Heart right ventricle (tissue), 16 donors: ENCODE measurements around the gene UCK1. TPM values are rescaled to one million over a fixed set of nuclear protein-coding genes. Genes with fewer than 3 reads are reported as not detected.

Experiments
- ATAC-seq, 8 donors: fragments of 200-7000 bp; cut with Tn5 transposase; one replicate each; pipeline ENCODE4 v1.9.1; 2020; ENCODE audit warnings: mild to moderate bottlenecking in 8 of 8, moderate library complexity in 8 of 8, moderate number of reproducible peaks in 1 of 8
- DNase-seq, 2 donors: peaks; one replicate each; pipeline ENCODE4 v3.0.0-alpha.2; 2020
- H3K27ac ChIP-seq, 10 donors: fragments of 200-600 bp; sonication (generic) in 2 of 10; one replicate each; pipeline versions ENCODE4 v1.5.0 to v1.8.0; 2020 to 2022; ENCODE audit warnings: mild to moderate bottlenecking in 3 of 10
- H3K27me3 ChIP-seq, 7 donors: fragments of 200-600 bp; one replicate each; pipeline ENCODE4 v1.8.0; 2021 to 2022; ENCODE audit warnings: mild to moderate bottlenecking in 2 of 7
- H3K36me3 ChIP-seq, 9 donors: fragments of 200-600 bp; sonication (generic) in 1 of 9; one replicate each; pipeline versions ENCODE4 v1.5.0 to v1.8.0; 2020 to 2022; ENCODE audit warnings: mild to moderate bottlenecking in 2 of 9
- H3K4me1 ChIP-seq, 9 donors: fragments of 200-600 bp; sonication (generic) in 1 of 9; one replicate each; pipeline versions ENCODE4 v1.5.0 to v1.8.0; 2020 to 2022; ENCODE audit warnings: mild to moderate bottlenecking in 4 of 9
- H3K4me3 ChIP-seq, 10 donors: fragments of 200-600 bp; sonication (generic) in 2 of 10; one replicate each; pipeline versions ENCODE4 v1.5.0 to v1.8.0; 2020 to 2022; ENCODE audit warnings: mild to moderate bottlenecking in 7 of 10, moderate library complexity in 2 of 10
- H3K9me3 ChIP-seq, 11 donors: fragments of 200-600 bp in 10 of 11; sonication (generic) in 2 of 11; one replicate each; pipeline versions ENCODE4 v1.5.0 to v1.8.0; 2013 to 2022; ENCODE audit warnings: mild to moderate bottlenecking in 2 of 11, control low read depth in 1 of 11, moderate library complexity in 1 of 11
- WGBS, 2 donors: extraction: QIAGEN DNeasy Blood & Tissue Kit; methylation state at CpG; one replicate each; pipeline ENCODE4 v1.1.7; 2013; ENCODE audit warnings: inconsistent platforms in 1 of 2; 5-methylcytosine and 5-hydroxymethylcytosine counted together
- intact Hi-C, 10 donors: fragments of 100-400 bp; cut with DNase I; formaldehyde crosslinking; loops; one replicate each; pipeline versions ENCODE4 v1.11.1 to v1.14.2; 2022
- polyA plus RNA-seq, 2 donors: library from polyadenylated mRNA; stranded (reverse); fragments of 200-250 nt; gene quantifications; one replicate each; pipeline ENCODE4 v1.2.3, GENCODE V29; 2013
- total RNA-seq, 10 donors: library from RNA; stranded (reverse); fragmentation: NEBNext Ultra II Directional in 3 of 10; extraction: Animal tissue kit (Norgen Biotek cat#: 25700) in 3 of 10; gene quantifications; one replicate each; pipeline versions ENCODE4 v1.2.1 to v1.2.4, GENCODE V29; 2021 to 2023
- TF ChIP-seq, protein P1 (sequence below), 9 donors: fragments of 200-600 bp; sonication (generic) in 2 of 9; IDR thresholded peaks; one replicate each; pipeline versions ENCODE4 v1.5.0 to v1.8.0; 2021 to 2022; ENCODE audit warnings: antibody characterized with exemption in 9 of 9, mild to moderate bottlenecking in 5 of 9, moderate library complexity in 1 of 9
- donor health status: Arrhythmogenic right ventricular cardiomyopathy.
- donor health status: ischemic (EF 13 %, LVEDD 7.1; RV severe dilation, severe dysfunction).
- donor health status: healthy with polysubstance abuse.
- donor health status: DM: no; HTN: yes; CAD: no.
- donor health status: DM: no; HTN: no; CAD: no.
- donor health status: ischemic (EF 25% LVEDD 6.9; RV normal size, moderate dysfunction).
- donor health status: ischemic (EF 25% LVEDD 5.7; RV mildly dilated, moderate dysfunction).
- donor health status: healthy.
- donor health status: DM: yes; HTN: yes; CAD: no.
- donor health status: Ischemic cardiomyopathy.
- donor health status: ischemic (EF 35%, LVEDD 5.7; RV mildly dilated, moderate dysfunction).
- donor health status: nonischemic (EF 11% LVEDD 7.7; RV severe dilation, severe dysfunction).
- donor health status: DM: yes; HTN: yes; CAD: no.
- donor health status: PGD.
- donor health status: ischemic (EF 29% LVEDD 5.4; RV normal size, mild dysfunction).
- donor health status: nonischemic (EF 23%, LVEDD 6.1; RV moderate dilation, normal function).

Gene UCK1
- total and polyA plus RNA-seq, 12 donors: 16.6 to 32.7 (median 22.6) TPM

DNA sequence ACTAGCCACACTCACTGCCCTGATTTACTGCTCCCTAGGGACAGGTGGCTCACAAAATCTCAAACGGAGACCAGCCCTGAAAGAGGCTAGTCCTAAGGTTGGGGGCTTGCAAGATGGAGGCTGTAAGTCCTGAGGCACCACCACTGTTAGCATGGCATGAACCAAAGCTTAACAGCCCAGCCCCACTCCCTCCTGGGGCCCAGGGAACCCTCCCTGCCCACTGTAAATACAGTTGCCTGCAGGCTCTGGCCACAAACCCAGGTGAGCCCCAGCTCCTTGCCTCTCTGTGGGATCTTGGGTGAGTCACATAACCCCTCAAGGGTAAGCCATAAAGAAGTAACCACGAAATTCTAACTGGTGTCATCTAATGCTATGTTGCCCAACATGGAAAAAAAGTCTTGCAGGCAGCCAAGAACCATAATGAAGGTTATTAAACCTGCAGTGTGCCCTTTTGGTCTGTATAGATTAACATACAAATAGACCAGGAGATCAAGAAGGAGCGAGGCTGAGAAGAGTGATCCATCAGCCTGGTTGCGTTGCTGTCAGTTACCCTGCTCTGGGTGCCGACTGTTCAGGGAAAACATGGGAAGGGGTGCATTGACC, 30.0 kb downstream of the UCK1 start:
- 65 to 68% methylated on average over 5 of the region's 5 CpGs for WGBS, 2 donors

DNA sequence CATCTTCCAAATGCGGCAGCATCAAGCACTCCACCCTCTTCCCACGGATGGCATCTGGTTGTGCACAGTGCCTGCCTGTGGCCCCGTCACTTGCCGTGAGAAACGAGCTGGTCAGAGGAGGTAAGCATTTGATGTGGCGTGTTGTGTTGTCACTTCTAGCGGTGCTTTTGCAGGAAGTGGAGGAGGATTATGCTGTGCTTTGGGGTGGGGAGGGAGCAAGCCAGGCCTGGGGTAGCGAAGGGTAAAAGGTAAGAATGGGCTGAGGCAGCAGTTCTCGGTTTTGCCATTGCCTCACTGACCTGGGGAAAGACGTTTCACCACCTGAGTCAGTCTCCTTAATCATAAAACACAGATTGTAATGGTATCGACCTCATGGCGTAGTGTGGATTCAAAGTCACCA, 30.7 kb downstream of the UCK1 start:
- H3K27ac ChIP-seq: peak overlapping the region in 1 of 10 donors; percentile 56
- DNase-seq (no peak), ATAC-seq (no peak)
- H3K9me3 ChIP-seq: no peaks in the 10 kb centered on the region
- intact Hi-C loops: loop anchor here in 2 of 10 donors (10.0 kb wide), 1 partner anchor 244 kb away; the partner anchor contains the start of gene RAPGEF1 (in 2 of the 2)
- peaks cover 7 to 36% (median 17%) of the 10 kb centered on the region in 9 donors for H3K4me1 ChIP-seq
- no peak overlapping the region for H3K4me3 ChIP-seq
- WGBS, 2 donors: 77 to 79% methylated on average over 12 of the region's 12 CpGs
- TF ChIP-seq, protein P1, sequence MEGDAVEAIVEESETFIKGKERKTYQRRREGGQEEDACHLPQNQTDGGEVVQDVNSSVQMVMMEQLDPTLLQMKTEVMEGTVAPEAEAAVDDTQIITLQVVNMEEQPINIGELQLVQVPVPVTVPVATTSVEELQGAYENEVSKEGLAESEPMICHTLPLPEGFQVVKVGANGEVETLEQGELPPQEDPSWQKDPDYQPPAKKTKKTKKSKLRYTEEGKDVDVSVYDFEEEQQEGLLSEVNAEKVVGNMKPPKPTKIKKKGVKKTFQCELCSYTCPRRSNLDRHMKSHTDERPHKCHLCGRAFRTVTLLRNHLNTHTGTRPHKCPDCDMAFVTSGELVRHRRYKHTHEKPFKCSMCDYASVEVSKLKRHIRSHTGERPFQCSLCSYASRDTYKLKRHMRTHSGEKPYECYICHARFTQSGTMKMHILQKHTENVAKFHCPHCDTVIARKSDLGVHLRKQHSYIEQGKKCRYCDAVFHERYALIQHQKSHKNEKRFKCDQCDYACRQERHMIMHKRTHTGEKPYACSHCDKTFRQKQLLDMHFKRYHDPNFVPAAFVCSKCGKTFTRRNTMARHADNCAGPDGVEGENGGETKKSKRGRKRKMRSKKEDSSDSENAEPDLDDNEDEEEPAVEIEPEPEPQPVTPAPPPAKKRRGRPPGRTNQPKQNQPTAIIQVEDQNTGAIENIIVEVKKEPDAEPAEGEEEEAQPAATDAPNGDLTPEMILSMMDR (IDR thresholded peaks at IDR 0.05): no peak
- H3K36me3 ChIP-seq: peaks cover 0 to 56% (median 29%) of the 10 kb centered on the region in 9 donors
- H3K27me3 ChIP-seq: no peaks in the 10 kb centered on the region

More for the DNA sequence above, 30.0 kb downstream of the UCK1 start:
- peaks cover 0 to 52% (median 24%) of the 10 kb centered on the region in 9 donors for H3K36me3 ChIP-seq
- no peaks in the 10 kb centered on the region for H3K27me3 ChIP-seq
- intact Hi-C loops: loop anchor here in 2 of 10 donors (10.0 kb wide), 1 partner anchor 244 kb away; the partner anchor contains the start of gene RAPGEF1 (in 2 of the 2)
- TF ChIP-seq, protein P1 (IDR thresholded peaks at IDR 0.05): no peak
- DNase-seq (no peak), ATAC-seq (no peak)
- no peak overlapping the region for H3K4me3 ChIP-seq
- peak overlapping the region in 2 of 10 donors; percentile 6 to 56 for H3K27ac ChIP-seq
- H3K9me3 ChIP-seq: no peaks in the 10 kb centered on the region
- peaks cover 7 to 36% (median 17%) of the 10 kb centered on the region in 9 donors for H3K4me1 ChIP-seq

DNA sequence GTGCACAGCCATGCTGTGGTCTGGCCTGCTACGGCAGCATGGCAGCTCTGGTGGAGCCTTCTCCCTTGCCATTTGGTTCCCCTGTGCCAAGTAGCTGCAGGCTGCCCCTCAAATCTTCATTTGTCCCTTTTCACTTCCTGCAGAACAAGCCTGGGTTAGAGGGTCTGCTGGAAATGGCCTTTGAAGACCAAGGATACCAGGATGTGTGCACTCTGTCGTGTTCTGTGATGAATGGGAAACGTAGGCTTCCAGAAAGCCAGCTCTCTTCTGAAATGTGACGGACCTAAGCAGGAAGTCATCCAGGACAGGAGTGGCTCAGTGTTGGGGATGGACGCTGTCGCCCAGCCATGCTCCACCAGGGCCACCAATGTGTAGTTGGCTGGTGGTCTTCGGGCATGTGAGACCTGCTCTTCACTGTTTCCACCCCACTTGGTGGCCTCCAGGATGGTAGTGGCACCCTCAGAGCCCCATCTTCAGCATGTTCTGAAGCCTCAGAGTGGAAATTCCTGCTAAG, 31.8 kb downstream of the UCK1 start:
- no peak overlapping the region for H3K27ac ChIP-seq
- WGBS, 2 donors: 74 to 81% methylated on average over 7 of the region's 7 CpGs
- TF ChIP-seq, protein P1 (IDR thresholded peaks at IDR 0.05): no peak
- peaks cover 0 to 67% (median 36%) of the 10 kb centered on the region in 9 donors for H3K36me3 ChIP-seq
- peaks cover 7 to 35% (median 15%) of the 10 kb centered on the region in 9 donors for H3K4me1 ChIP-seq
- H3K9me3 ChIP-seq: no peaks in the 10 kb centered on the region
- no peak for ATAC-seq
- intact Hi-C loops: no loop called here
- H3K4me3 ChIP-seq: no peak overlapping the region
- H3K27me3 ChIP-seq: no peaks in the 10 kb centered on the region
- no peak for DNase-seq

DNA sequence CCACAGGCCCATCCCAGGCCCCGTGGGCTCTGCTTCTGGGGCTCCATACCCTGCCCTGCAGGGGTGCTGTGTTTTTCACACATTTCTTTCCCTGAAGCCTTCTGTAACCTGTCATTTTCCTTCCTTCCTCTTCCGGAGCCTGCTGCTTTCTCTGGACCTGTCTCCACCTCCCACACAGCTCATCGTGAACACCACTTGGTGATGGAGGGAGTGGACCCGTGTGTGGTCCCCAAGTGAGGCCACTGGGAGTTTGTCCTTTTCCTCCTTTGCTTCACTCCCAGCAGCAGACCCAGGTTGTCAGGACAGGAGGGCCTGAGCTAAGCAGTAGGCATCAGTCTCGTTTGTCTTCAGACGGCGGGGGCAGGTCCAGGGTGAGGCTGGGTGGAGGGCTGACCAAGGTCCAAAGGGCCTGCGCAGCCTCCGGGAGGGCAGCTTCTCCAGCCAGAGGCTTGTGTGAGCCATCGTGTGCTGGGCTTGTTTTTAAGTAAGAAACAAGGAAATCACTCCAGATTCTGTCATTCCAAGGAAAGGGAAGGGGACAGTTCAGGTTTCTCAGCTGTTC, 34.1 kb downstream of the UCK1 start:
- ATAC-seq (no peak), DNase-seq (no peak)
- no peaks in the 10 kb centered on the region for H3K27me3 ChIP-seq
- intact Hi-C loops: no loop called here
- no peak overlapping the region for H3K4me3 ChIP-seq
- H3K4me1 ChIP-seq: peaks cover 0 to 17% (median 4%) of the 10 kb centered on the region in 9 donors
- H3K9me3 ChIP-seq: no peaks in the 10 kb centered on the region
- H3K36me3 ChIP-seq: peaks cover 3 to 90% (median 58%) of the 10 kb centered on the region in 9 donors
- H3K27ac ChIP-seq: no peak overlapping the region
- WGBS, 2 donors: 82 to 86% methylated on average over 10 of the region's 10 CpGs
- TF ChIP-seq, protein P1 (IDR thresholded peaks at IDR 0.05): no peak
